Neural crest cell (in vitro differentiated cells): ENCODE data around the gene MRGPRG. TPM values are rescaled to one million over a fixed set of nuclear protein-coding genes. Genes with fewer than 3 reads are reported as not detected.

Experiments used
- DNase-seq: peaks from one replicate; pipeline ENCODE4 v3.0.0; 2021; ENCODE audit warnings: low read depth, mixed read lengths, low spot score
- H3K27ac Mint-ChIP-seq: one replicate; pipeline ENCODE4 v1.8.0; 2021; ENCODE audit warnings: mild to moderate bottlenecking, mixed read lengths; ENCODE audit not compliant: unreplicated experiment
- H3K27me3 Mint-ChIP-seq: 2 replicates; pipeline ENCODE4 v1.8.0; 2021; ENCODE audit warnings: low read depth, mild to moderate bottlenecking, mixed read lengths
- H3K36me3 Mint-ChIP-seq: 2 replicates; pipeline ENCODE4 v1.8.0; 2021; ENCODE audit warnings: low read depth, mild to moderate bottlenecking, mixed read lengths
- H3K4me1 Mint-ChIP-seq: 2 replicates; pipeline ENCODE4 v1.8.0; 2021; ENCODE audit warnings: mixed read lengths
- H3K4me3 Mint-ChIP-seq: one replicate; pipeline ENCODE4 v1.8.0; 2021; ENCODE audit warnings: mild to moderate bottlenecking, mixed read lengths
- H3K9me3 Mint-ChIP-seq: 2 replicates; pipeline ENCODE4 v1.8.0; 2021; ENCODE audit warnings: mixed read lengths
- total RNA-seq: library from RNA; stranded (reverse); gene quantifications from 2 replicates; pipeline ENCODE4 v1.2.1, GENCODE V29; 2021
- TF ChIP-seq, protein P1 (sequence below): fragments of 200-600 bp; sonication (generic); conservative IDR thresholded peaks from 2 replicates; pipeline ENCODE4 v1.5.0; 2021; ENCODE audit warnings: antibody characterized with exemption, mild to moderate bottlenecking

Gene MRGPRG
- total RNA-seq, 1 donor from 2014 or later = not detected

DNA sequence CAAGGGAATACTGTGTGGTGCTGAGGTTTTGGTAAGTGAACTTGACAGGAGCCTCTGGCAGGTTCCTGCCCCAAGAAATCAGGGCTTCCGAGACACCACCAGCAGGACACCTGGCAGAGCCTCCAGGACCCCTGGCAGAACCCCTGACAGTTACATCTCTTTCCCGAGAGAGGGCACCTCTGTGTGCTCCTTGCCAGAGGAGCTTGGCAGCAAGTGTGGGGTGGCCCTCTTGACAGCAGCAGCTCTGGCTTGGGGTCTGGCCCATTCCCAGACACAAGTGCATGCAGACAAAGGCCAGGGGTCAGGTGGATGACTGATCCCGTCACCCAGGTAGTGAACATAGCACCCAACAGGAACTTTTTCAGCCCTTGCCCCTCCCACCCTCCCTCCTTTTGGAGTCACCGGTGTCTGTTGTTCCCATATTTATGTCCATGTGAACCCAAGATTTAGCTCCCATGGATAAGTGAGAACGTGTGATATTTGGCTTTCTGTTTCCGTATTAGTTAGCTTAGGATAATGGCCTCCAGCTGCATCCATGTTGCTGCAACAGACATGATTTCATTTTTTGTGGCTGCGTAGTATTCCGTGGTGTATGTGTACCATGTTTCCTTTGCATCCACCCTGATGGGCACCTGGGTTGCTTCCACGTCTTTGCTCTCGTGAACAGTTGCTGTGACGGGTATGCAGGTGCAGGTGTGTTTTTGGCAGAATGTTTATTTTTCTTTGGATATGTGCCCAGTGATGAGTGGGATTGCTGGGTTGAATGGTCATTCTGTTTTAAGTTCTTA lies 32.3 kb downstream of the MRGPRG start:
- no peak overlapping the region for H3K27ac Mint-ChIP-seq
- TF ChIP-seq, protein P1, sequence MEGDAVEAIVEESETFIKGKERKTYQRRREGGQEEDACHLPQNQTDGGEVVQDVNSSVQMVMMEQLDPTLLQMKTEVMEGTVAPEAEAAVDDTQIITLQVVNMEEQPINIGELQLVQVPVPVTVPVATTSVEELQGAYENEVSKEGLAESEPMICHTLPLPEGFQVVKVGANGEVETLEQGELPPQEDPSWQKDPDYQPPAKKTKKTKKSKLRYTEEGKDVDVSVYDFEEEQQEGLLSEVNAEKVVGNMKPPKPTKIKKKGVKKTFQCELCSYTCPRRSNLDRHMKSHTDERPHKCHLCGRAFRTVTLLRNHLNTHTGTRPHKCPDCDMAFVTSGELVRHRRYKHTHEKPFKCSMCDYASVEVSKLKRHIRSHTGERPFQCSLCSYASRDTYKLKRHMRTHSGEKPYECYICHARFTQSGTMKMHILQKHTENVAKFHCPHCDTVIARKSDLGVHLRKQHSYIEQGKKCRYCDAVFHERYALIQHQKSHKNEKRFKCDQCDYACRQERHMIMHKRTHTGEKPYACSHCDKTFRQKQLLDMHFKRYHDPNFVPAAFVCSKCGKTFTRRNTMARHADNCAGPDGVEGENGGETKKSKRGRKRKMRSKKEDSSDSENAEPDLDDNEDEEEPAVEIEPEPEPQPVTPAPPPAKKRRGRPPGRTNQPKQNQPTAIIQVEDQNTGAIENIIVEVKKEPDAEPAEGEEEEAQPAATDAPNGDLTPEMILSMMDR = no peak
- no peaks in the 10 kb centered on the region for H3K9me3 Mint-ChIP-seq
- H3K4me1 Mint-ChIP-seq = peaks cover 7% of the 10 kb centered on the region
- peaks cover 3% of the 10 kb centered on the region for H3K27me3 Mint-ChIP-seq
- DNase-seq = no peak
- no peak overlapping the region for H3K4me3 Mint-ChIP-seq
- H3K36me3 Mint-ChIP-seq = no peaks in the 10 kb centered on the region

GRCh38 chr11:3184732-3185347 lies 33.8 kb downstream of the MRGPRG start:
- peaks cover 3% of the 10 kb centered on the region for H3K27me3 Mint-ChIP-seq
- TF ChIP-seq, protein P1 = no peak
- H3K4me1 Mint-ChIP-seq = peaks cover 7% of the 10 kb centered on the region
- H3K4me3 Mint-ChIP-seq = no peak overlapping the region
- DNase-seq = no peak
- no peaks in the 10 kb centered on the region for H3K36me3 Mint-ChIP-seq
- H3K27ac Mint-ChIP-seq = no peak overlapping the region
- H3K9me3 Mint-ChIP-seq = no peaks in the 10 kb centered on the region

DNA sequence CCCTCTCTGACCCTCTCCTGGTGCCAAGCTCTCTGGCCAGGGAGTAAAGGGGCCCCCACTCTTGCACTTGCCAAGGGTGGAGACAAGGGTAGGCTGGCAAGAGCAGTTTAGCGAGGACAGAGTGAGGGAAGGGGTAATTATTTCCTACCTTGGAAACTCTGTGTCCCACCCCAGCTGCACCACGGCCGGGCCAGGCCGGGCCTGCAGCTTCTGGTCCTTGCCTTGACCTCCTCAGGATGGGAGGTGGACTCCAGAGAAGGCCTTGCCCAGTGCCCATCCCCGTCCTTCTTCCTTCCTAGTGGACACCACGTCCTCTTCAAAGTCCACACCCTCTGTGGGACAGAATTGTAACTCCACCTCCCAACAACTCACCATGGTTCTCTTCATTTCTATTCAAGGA lies 35.1 kb downstream of the MRGPRG start:
- no peak for DNase-seq
- H3K9me3 Mint-ChIP-seq = no peaks in the 10 kb centered on the region
- no peak overlapping the region for H3K4me3 Mint-ChIP-seq
- no peaks in the 10 kb centered on the region for H3K4me1 Mint-ChIP-seq
- no peaks in the 10 kb centered on the region for H3K36me3 Mint-ChIP-seq
- H3K27ac Mint-ChIP-seq = no peak overlapping the region
- TF ChIP-seq, protein P1 = no peak
- H3K27me3 Mint-ChIP-seq = peaks cover 3% of the 10 kb centered on the region

DNA sequence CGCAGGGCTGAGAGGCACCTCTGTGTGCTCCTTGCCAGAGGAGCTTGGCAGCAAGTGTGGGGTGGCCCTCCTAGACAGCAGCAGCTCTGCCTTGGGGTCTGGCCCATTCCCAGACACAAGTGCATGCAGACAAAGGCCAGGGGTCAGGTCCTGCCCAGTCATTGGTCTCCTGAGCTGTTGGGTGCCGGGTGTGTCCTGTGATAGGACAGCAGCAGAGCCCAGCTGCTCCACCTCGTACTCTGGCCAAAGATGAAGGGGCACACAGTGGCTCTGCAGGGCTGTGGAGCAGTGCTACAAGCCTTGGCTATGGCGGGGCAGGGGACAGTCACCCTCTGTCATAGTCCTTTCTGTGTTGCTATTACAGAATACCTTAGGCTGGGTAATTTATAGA lies 36.2 kb downstream of the MRGPRG start:
- Mint-ChIP-seq H3K4me3 (no peak overlapping the region), H3K27me3 (peaks cover under 1% of the 10 kb centered on the region), H3K27ac (no peak overlapping the region), H3K36me3 (no peaks in the 10 kb centered on the region), H3K4me1 (no peaks in the 10 kb centered on the region), H3K9me3 (peaks cover 3% of the 10 kb centered on the region)
- TF ChIP-seq, protein P1 = no peak
- no peak for DNase-seq

GRCh38 chr11:3181725-3182461 lies 36.7 kb downstream of the MRGPRG start:
- Mint-ChIP-seq H3K27ac (no peak overlapping the region), H3K4me3 (no peak overlapping the region)
- TF ChIP-seq, protein P1 = no peak

More at GRCh38 chr11:3181725-3182461, 36.7 kb downstream of the MRGPRG start:
- Mint-ChIP-seq H3K9me3 (peaks cover 6% of the 10 kb centered on the region), H3K36me3 (no peaks in the 10 kb centered on the region), H3K27me3 (peaks cover under 1% of the 10 kb centered on the region), H3K4me1 (no peaks in the 10 kb centered on the region)
- no peak for DNase-seq
